ENCODE results near the gene DUSP16.
"Not testable (repeated sequence)": the region's sequence is repeated elsewhere in the genome, so short reads cannot be mapped to it uniquely, and the experiment has no call there.

Gene DUSP16

DNA sequence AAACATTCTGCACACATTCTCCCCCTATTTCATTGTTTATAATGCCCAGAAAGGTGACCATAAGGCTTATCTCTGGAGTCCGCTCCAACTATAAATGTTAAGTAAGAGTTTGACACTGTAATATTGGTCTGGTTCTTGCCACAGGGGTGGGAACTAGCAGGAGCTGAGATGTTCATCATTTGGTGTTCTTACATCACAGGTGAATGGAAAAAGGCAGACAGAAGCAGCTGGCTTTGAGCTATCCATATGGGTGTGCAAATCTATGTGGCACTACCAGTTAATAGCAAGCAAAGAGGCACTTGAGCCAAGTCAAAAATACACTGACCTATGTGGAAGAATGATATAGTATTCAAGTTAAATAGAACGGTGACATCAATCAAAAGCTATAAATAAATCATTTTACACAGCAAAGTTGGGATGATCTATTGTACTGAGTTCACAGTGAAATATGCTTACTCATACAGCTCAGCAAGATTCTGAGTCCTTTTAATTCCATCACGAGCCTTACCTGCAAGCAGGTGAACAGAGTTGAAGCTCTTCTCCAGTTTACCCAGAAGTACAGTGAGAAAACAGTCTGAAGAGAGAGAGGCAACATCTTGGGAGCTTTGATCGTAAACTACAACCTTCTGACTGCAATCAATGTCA, 43.2 kb downstream of the DUSP16 start:
- no peak for DNase-seq

DNA sequence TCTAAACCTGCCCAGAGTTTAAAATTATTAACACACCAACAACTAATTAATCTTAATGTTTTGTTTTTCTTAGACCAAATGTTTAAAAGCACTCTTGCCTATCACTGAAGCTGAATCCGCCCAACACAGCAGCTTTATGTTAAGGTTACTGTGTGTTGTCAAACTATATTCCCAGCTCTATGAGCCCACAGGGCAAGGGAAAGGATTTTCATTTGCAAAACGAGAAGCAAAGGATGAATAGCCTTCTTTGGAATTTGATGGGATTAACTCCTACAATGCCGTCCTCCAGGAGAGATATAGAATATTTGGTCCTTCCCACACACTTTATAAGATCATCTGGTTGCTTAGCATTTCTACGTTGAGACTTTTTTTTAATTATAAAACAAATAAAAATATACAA, 43.7 kb downstream of the DUSP16 start:
- no peak for DNase-seq

DNA sequence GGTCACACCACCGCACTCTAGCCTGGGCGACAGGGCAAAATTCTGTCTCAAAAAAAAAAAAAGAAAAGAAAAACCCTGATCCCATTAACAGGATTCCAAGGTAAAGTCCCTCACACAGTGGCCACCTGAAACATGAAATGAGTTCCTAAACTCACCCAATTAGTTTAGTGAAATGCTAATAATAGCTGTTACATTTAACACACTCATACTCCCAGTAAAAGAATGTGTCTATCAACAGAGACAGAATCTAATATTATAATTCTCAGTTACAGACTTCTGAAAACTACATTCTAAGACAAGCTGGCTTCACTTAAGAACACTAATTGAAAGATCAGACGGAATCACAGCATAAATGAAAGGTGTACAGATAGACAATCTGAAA, 44.2 kb downstream of the DUSP16 start:
- no peak for DNase-seq

DNA sequence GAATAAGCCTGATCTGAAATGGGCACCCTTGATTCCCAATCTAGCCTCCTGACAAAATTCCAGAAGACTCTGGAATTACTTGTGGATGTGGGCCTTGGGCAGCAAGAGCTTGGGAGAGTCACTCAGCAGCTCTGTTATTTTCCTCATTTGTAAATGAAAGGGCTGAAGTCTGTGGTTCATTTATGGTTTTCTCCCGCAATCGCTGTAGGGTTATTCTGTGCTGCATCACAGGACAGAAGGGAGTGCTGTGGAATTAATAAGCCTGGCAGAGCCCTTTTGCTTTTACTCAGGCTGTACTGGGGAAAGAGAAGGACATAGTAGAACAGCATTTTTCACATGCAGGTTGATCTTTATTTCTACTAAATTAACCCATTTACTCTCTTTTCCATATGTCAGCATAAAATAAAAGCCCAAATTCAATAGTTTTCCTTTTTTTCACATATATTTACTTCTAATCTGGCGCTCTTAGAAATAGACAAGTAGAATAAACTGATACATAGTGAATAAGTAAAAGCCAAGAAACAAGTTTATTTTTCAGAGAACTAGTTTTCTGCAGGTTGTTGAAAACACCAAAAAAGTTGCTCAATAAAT, 49.2 kb downstream of the DUSP16 start:
- no peak for DNase-seq

DNA sequence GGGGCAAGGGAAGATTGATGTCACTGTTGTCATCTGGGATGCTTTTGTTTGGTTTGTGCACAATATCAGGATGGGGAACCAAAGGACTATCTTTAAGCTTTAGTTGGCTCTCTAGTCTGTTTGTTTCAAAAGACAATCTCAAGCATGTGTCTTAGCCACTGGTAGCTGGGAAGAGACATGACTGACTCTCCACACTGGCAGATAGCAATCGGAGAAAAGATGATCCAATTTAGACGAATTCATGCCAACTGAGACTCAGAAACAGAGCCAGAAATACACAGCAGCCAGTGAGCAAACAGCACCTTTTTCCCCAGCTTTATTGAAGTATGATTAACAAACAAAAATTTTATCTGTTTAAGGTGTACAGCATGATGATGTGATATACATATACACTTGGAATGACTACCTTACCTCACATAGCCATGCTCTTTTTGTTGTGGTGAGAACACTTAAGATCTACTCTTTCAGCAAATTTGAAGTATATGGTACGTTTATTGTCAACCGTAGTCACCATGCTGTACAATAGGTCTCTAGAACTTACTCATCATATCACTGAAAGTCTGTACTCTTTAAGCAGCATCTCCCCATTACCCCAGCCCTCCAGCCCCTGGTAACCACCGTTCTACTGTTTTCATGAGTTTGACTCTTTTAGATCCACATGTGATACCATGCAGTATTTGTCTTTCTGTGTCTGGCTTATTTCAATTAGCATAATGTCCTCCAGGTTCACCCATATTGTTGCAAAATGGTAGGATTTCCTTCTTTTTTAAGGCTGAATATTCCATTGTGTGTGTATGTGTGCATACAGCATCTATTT, 50.6 kb downstream of the DUSP16 start:
- no peak for DNase-seq

DNA sequence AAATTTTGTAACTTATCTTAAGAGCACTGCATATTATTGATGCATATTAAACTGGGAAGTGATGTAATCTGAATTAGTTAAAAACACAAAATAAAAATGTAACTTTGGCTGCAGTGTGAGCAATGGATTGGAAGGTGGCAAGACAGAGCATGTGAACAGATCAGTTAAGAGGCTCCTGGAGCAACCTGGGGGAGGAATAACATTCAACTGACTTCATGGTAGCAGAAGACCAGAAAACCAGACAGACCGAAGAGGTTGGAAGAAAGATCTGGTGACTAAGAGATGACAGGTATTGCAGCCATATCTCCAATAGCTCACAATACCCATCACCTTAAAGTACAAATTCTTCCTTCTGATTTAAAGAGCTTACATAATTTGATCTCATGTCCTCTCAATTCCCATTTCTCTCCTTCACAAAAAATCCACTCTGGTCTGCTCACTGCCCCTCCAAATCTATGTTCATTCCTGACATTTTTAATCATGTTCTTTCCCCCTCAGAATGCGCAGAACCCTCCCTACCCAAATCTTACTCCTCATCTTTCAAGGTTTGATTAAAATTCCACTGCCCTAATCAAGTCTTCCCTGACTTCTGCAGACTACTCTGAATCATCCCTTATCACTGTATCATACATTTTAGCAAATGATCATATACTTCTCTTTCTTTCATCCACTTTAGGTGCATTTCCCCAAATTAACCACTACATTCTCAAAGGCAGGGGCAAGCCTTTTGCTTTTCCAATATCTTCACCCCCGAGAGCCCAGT, 51.5 kb downstream of the DUSP16 start:
- no peak for DNase-seq

DNA sequence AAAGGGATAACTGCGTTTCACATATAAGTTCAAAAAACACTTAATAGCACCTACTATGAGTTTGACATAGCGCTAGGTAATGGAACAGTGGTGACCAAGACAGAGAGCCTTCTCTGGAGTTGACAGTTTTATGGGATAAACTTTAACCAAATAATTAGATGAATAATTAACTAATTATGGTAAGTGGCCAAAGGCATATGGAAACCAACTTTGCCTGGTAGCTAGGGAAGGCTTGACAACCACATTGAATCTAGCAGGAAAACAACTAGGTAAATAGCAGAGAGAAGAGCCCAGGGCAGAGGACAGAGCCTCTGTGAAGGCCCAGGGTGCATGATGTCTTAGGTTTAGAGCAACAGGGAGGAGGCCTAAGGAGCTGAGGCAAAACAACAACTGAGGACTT, 52.1 kb downstream of the DUSP16 start:
- DNase-seq, result no peak

DNA sequence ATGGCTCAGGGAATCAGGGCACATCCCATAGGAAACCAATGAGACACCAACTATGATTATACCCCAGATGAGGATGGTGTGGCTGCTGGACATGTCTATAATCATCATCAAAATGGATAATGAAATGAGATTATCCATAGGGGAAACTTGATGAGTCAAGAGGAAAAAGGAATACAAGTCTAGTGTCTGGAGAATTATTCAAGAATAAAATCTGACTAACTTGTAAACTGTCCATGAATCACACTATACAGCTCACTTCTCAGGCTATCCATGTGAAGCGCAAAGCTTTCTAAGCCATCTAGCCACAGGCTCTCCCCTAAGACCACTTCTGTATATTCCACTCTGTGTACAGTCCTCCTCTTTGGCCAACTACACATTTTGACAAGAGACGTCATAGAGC, 52.5 kb downstream of the DUSP16 start:
- DNase-seq, result no peak

DNA sequence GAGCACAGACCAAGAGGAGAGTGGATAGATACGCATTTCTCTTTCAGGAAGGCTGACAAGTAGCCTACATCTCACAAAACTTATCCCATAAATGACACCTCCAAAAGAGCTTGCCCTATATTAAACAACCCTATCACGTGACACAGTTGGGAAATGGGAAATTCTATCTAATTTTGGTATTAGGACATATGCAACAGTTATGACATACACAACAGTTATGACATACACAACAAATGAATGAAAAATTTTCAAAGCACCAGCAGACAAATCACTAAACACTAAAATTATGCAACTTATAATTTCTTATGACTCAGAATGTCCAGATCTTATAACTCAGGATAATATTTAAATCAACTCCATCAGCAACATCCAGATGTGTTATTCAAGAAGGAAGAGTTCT, 54.1 kb downstream of the DUSP16 start:
- no peak for DNase-seq

DNA sequence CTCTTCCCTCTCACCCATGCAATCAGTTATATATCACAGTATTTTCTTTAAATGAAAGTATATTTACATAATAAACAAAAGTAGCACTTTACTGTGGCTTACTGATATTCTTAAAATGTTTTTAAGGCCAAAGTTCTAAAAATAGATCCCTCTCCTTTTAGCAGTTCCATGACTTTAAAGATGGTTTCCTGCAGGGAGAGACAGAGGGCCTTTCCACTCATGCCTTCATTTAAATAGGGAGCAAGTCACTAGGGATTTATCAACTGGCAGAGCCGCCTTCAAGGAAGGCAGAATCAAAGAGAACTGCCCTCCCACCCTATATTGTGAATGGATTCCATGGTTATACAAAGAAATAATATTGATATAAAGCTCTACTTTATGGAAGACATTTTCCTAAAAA, 55.5 kb downstream of the DUSP16 start:
- DNase-seq, result no peak

DNA sequence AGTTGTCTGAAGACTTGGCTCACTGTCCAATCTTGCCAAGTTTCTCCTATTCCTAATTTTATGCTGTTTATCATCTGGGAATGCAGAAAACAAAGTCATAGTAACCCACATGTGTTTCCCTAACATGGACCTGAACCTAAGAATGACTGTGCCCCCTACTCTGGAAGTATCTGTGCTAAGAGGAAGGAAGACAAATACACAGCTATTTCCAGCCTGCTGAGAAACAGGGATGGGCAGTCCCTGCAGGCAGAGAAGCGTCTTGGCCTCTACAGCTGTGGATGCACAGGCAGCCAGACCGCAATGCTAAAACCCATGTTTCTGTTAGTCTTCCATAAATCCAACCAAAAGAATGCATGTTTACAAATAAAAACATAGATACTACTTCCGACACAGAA, 56.2 kb downstream of the DUSP16 start:
- no peak for DNase-seq

DNA sequence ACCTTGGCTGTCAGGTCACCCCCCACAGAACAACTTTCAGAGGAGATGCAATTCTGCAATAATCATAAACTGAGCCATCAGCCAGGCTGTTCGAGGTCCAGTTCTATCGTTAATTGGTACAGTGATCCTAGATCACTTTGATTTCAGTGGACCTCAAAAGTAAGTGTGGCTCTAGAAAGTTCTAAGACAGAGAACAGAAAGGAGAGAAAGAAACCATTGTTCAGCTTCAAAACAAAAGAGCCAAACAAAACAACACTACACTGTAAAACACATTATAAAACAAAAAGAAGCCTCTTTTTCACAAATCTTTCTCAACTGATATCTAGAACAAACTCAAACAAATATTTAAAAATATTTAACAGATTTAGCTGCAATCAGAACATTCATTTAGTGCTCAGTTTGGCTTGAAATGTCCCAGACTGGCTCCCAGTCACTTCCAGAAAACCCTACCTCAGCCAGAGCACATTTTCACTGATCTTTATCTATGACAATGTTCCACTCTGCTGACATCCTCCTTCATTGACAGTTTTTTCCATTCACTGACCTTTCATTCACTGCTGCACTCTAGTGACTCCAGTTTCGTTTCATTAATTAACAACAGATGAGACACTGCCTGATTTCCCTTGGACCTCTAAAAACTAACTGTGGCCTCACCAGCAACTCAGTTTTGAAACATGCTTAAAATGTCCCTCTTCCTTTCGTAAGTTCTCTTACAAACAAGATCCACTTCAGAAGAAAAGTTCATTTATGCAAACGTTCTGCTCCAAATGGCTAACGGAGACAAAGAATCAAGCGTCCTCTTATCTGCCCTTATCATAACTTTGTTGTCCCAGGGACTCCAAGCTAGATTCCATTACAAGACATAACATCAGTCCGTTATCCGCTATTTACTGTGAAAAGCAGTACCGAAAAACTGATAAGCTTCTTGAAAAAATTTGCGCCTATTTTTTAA, 56.8 kb downstream of the DUSP16 start:
- DNase-seq, result no peak

DNA sequence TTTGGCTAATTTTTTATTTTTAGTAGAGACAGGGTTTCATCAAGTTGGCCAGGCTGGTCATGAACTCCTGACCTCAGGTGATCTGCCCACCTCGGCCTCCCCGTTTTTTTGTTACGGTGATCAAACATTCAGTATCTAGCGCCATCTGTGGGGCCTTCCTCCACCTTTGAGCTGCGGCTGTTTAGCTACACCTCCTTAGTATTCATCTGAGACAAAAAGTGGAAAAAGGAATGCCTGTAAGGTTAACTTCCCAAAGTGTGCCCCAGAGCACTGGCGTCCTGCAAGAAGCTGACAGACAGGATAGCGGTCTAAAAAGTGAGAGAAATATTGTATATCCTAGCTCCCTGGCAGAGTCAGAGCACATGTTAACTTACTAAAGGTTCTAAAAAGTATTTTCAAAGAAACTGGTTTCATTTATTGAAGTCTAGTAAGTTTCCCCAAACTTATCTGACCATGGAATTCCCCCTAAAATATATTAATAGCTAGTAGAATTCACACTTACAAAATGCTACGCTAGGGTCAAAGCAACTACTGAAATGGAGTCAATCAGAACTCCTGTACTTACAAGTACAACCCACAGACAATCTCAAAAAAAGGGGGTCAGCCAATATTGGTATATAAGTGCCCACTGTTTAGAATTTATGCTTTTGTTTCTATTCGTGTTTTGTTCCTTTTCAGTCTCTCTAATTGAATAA, 59.1 kb downstream of the DUSP16 start:
- DNase-seq, result no peak

DNA sequence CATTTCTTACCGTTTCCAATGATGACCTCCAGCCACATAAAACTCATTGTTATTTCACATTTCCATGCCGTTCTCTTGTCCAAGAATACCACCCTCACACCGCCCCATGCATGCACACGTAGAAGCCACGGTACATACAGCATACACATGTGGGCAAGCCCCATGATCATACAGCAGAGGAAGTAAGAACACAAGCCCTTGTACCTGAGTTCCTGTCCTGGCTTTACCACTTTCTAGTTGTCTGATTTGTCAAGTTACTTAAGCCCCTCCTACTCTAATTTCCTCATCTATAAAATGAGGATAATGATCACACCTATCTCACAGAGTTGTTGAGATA, 59.9 kb downstream of the DUSP16 start:
- no peak for DNase-seq

DNA sequence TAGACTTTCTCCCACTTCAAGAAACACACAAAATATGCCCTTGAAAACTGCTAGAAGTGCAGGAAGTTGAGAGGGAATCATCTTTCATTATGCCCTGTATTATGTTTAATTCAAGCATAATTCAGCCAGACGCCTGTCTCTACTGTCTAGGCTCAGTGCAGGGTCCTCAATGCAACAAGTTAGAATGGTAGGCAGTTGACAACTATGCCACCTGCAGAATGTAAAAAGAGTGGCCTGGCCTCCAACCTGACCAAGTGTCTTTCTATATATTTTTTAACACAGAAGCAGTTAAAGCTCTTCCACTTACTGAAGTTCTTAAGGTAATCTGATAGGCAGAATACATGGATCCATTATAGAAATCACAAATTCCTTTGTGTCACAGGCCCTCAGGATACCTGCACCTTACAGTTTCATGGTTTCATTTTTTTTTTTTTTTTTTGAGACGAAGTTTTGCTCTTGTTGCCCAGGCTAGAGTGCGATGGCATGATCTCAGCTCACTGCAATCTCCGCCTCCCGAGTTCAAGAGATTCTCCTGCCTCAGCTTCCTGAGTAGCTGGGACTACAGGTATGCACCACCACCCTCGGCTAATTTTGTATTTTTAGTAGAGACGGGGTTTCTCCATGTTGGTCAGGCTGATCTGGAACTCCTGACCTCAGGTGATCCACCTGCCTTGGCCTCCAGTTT, 60.4 kb downstream of the DUSP16 start:
- DNase-seq, result not testable (repeated sequence)

DNA sequence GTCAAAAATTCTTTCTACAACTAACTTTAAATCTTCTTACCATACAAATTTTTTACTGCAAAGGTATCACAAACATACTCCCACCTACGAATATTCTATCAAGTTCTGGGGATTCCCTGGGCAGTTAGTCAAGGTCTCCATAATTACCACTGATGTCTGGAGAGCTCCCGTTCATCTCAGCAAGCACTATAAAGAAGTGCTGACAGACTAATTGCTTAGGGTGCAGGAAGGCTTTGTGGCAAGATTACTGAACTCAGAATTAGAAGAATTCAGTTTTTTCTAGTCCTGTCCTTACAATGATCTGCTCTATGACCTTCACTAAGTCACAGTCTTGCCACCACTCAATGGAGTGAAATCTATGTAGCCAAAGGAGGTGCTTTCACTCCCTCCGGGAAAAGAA, 61.5 kb downstream of the DUSP16 start:
- DNase-seq, result no peak

DNA sequence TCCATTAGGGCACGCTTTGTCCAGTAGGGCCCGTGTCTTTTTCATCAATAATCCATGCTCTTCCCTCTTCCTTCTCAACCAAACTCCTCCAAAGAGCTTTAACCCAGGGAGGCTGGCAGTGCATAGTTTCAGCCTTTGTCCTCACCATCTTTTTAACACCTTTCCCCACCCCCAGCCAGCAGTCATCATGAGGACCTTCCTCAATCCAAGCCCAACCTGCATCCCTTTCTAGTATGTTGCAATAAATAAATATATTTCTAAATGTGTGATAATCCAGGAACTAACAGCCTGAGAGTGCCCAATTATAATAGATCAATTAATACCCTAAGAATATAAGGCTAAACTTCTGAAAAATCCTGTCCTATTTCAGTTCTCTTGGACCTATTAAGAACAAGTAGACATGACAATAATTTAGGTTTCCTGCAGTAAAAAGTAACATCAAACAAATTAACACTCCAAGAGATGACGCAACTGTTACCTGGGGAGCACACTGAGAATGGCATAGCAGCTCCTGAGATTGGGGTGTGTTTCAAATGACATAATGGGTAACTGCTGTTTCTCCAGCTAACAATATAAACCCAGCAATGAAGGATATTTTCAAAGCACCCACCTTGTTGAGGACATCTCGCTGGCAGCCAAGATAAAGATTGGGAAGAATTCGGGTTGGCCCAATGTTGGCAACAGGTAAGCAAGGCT, 62.6 kb downstream of the DUSP16 start:
- DNase-seq, result no peak

DNA sequence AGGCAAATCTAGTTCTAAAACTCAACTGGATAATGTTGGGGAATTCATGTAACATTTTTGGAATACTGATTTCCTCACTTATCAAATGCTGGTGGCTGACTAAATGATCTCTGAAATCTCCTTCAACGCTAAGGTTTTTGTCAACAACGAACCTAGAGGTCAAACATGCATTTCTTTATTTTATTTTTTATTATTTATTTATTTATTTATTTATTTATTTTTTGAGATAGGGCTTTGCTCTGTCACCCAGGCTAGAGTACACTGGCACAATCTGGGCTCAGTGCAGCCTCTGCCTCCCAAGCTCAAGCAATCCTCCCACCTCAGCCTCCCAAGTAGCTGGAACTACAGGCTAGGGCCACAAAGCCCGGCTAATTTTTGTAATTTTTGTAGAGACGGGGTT, 64.5 kb downstream of the DUSP16 start:
- no peak for DNase-seq

DNA sequence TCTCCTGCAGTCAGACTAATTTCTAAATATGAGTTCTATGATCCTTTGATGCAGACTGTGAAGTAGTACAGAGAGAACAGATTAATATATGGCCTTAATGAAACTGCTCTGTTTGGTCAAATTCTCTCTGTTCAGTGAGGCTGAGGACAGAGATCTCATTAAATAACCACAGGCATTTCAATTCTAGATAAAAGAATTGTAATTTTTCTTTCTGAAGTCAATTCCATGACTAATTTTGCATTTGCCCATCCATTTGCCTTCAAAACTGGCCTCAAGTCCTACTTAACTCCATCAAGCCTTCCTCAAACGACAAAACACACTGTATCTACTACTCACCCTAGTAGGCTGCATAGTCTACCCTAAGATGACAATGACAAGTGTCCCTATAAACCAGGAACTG, 67.1 kb downstream of the DUSP16 start:
- no peak for DNase-seq

DNA sequence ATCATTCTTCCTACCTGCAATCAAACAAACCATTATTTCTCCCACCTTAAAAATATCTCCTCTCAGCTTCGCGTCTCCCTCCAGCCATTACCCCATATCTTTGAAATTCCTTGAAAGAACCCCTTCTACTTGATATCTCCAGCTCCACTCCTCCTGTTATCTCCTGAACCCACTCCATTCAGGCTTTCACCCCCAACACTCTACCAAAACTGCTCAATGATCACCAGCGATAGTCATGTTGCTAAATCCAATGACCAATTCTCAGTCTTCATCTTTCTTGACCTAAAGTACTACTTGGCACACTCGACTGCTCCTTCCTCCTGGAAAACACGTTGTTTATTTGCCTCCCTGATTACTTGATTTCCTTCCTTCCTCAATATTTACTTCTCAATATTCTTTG, 70.1 kb downstream of the DUSP16 start:
- no peak for DNase-seq

DNA sequence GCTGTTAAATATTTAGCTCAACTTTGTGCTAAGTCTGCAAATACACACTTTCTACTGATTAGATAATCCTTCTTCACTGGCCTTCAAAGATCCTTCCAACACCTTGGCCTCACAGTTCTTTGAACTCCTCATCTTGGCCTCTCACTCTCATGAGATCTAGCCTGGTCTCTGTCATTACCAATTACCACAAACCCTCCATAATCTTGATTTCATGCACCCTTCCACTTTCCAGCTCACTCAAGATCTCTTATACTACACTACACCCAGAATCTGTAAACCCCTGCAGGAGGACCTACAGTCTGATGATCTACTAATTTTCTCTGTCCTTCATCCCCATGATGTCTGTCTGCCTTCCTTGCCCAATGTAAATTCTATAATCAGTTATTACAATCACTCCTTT, 71.1 kb downstream of the DUSP16 start:
- DNase-seq, result no peak

All from hematopoietic multipotent progenitor cell treated with erythropoietin and hydrocortisone succinate and interleukin-3 and kit ligand, for 8 days (in vitro differentiated cells).